HepG2 (cell line): Measurements from ENCODE around the gene ZNF292. TPM values are rescaled to one million over a fixed set of nuclear protein-coding genes. Genes with fewer than 3 reads are reported as not detected.

Source experiments
- ATAC-seq: fragments of 200-7000 bp; cut with Tn5 transposase; 3 replicates; pipeline ENCODE4 v1.9.1; 2020; ENCODE audit warnings: mild to moderate bottlenecking, moderate library complexity
- BruUV-seq: library from RNA; stranded (reverse); fragments of 400-500 nt; replicated peaks from 2 replicates; lab custom pipeline; 2021; lab: Mats Ljungman, UMichigan
- CTCF ChIA-PET: fragments of 300-600 bp; formaldehyde crosslinking; extraction: SDS; loops from one replicate; lab custom pipeline; 2021; ENCODE audit warnings: low total read pairs, inconsistent platforms, low intra/inter-chr PET ratio; lab: Yijun Ruan, JAX
- POLR2A ChIA-PET: fragments of 350-600 bp; sonication (Branson Sonifier 250); formaldehyde crosslinking; loops from one replicate; lab custom pipeline; 2020; ENCODE audit warnings: antibody characterized with exemption, inconsistent platforms; lab: Yijun Ruan, JAX
- DNase-seq: peaks from one replicate; pipeline ENCODE4 v3.0.0-alpha.2; 2015; ENCODE audit warnings: low spot score
- FAIRE-seq: peaks from 3 replicates; lab custom pipeline; 2011; peaks lifted over from hg19 to GRCh38; lab: Jason Lieb, UNC
- H2AFZ ChIP-seq: one replicate; pipeline ENCODE4 v1.6.1; 2011; ENCODE audit warnings: low read length, inconsistent platforms
- H3K27ac ChIP-seq: fragments of 300-600 bp; 3 replicates; pipeline ENCODE4 v1.8.0; 2011; ENCODE audit warnings: mixed run types, mild to moderate bottlenecking, mixed read lengths, low read length, inconsistent platforms; ENCODE audit not compliant: insufficient read depth; ENCODE audit errors: extremely low read length
- H3K27me3 ChIP-seq, 2 experiments: fragments of 200-600 bp in 1 of 2; 2 replicates in 1 of 2; 3 replicates in 1 of 2; pipeline versions ENCODE4 v1.6.0 to v1.8.0; 2011; ENCODE audit warnings: low read length in 2 of 2, mild to moderate bottlenecking in 2 of 2, moderate library complexity in 2 of 2, inconsistent platforms in 1 of 2; ENCODE audit not compliant: insufficient read depth in 2 of 2, control insufficient read depth in 1 of 2
- H3K36me3 ChIP-seq, 2 experiments: fragments of 200-600 bp in 1 of 2; replicated peaks in 1 of 2; 2 replicates in 1 of 2; 3 replicates in 1 of 2; pipeline versions ENCODE4 v1.5.1 to v1.8.0; 2011; ENCODE audit warnings: low read length in 2 of 2, inconsistent platforms in 1 of 2; ENCODE audit not compliant: insufficient read depth in 2 of 2, control insufficient read depth in 1 of 2
- H3K4me1 ChIP-seq: 2 replicates; pipeline ENCODE4 v1.5.1; 2012; ENCODE audit warnings: low read length, inconsistent platforms; ENCODE audit not compliant: insufficient read depth
- H3K4me2 ChIP-seq: 2 replicates; pipeline ENCODE4 v1.6.0; 2011; ENCODE audit warnings: low read depth, low read length, inconsistent platforms
- H3K4me3 ChIP-seq, 3 experiments: fragments of 200-600 bp in 1 of 3; sonication (generic), shearing (Covaris generic) in 1 of 3; replicated peaks in 1 of 3; 2 replicates each; pipeline ENCODE4 v1.5.1; 2011 to 2016; ENCODE audit warnings: low read length in 3 of 3, inconsistent platforms in 2 of 3, low read depth in 2 of 3, mild to moderate bottlenecking in 2 of 3, control low read depth in 1 of 3, mixed read lengths in 1 of 3; ENCODE audit not compliant: insufficient read depth in 1 of 3
- H3K79me2 ChIP-seq: one replicate; pipeline ENCODE4 v1.6.1; 2011; ENCODE audit warnings: low read length, inconsistent platforms; ENCODE audit not compliant: insufficient read depth
- H3K9ac ChIP-seq: 2 replicates; pipeline ENCODE4 v1.6.0; 2011; ENCODE audit warnings: mild to moderate bottlenecking, low read depth, low read length, inconsistent platforms; ENCODE audit not compliant: insufficient read depth
- H3K9me3 ChIP-seq: 2 replicates; pipeline ENCODE4 v1.5.1; 2012; ENCODE audit warnings: mild to moderate bottlenecking, low read length
- H4K20me1 ChIP-seq: 2 replicates; pipeline ENCODE4 v1.6.0; 2011; ENCODE audit warnings: inconsistent platforms, mild to moderate bottlenecking, low read length, moderate library complexity; ENCODE audit not compliant: insufficient read depth
- ARHGAP35 ChIP-seq: sonication (generic); formaldehyde crosslinking; IDR thresholded peaks from 2 replicates; pipeline ENCODE4 v1.9.0; 2022; ENCODE audit warnings: mild to moderate bottlenecking, inconsistent platforms, moderate library complexity, missing genetic modification reagents, borderline replicate concordance
- ATF3 ChIP-seq: sonication (generic); formaldehyde crosslinking; IDR thresholded peaks from 2 replicates; pipeline ENCODE4 v1.4.0; 2020; ENCODE audit warnings: missing genetic modification reagents
- CBX2 ChIP-seq, 2 experiments: fragments of 200-600 bp in 1 of 2; sonication (generic); formaldehyde crosslinking in 1 of 2; IDR thresholded peaks; 2 replicates each; pipeline versions ENCODE4 v1.7.0 to v1.8.1; 2018 to 2022; ENCODE audit warnings: low read depth in 2 of 2, low read length in 1 of 2, mild to moderate bottlenecking in 1 of 2, missing genetic modification reagents in 1 of 2
- CHD2 ChIP-seq: IDR thresholded peaks from 2 replicates; pipeline ENCODE4 v1.6.1; 2011; ENCODE audit warnings: low read depth, low read length, improper control_type of control experiment
- FOSL1 ChIP-seq: sonication (generic); formaldehyde crosslinking; IDR thresholded peaks from 2 replicates; pipeline ENCODE4 v1.9.0; 2021; ENCODE audit warnings: missing genetic modification reagents, borderline replicate concordance
- FOXP1 ChIP-seq, 2 experiments: fragments of 450-650 bp in 1 of 2; IDR thresholded peaks; 2 replicates each; pipeline ENCODE4 v1.6.1; 2017 to 2018; ENCODE audit warnings: antibody characterized with exemption in 1 of 2
- HNRNPH1 ChIP-seq: fragments of 200-400 bp; formaldehyde crosslinking; optimal IDR thresholded peaks from 2 replicates; pipeline ENCODE3; 2017; ENCODE audit warnings: mild to moderate bottlenecking, low read depth, low read length
- PITX1 ChIP-seq: sonication (generic); formaldehyde crosslinking; IDR thresholded peaks from 2 replicates; pipeline ENCODE4 v1.5.1; 2020; ENCODE audit warnings: mild to moderate bottlenecking, missing genetic modification reagents
- PLRG1 ChIP-seq: fragments of 450-650 bp; conservative IDR thresholded peaks from 2 replicates; pipeline ENCODE4 v1.6.1; 2016
- ZNF75D ChIP-seq: sonication (generic); formaldehyde crosslinking; IDR thresholded peaks from 2 replicates; pipeline ENCODE4 v1.8.1; 2023; ENCODE audit warnings: missing genetic modification reagents, mild to moderate bottlenecking, borderline replicate concordance
- WGBS: methylation state at CpG from one replicate; pipeline ENCODE4 v1.1.6; 2017; ENCODE audit warnings: low lambda C conversion rate; 5-methylcytosine and 5-hydroxymethylcytosine counted together
- in situ Hi-C: cut with HindIII; loops from 2 replicates; pipeline ENCODE4 v1.10.0; 2017; ENCODE audit warnings: low pct_unique_long_range_greater_than_20kb; ENCODE audit not compliant: extremely low pct_ligation_motif_present
- intact Hi-C: fragments of 100-400 bp; cut with micrococcal nuclease; formaldehyde crosslinking; loops from one replicate; pipeline ENCODE4 v1.10.0; 2022; ENCODE audit not compliant: unreplicated experiment
- polyA plus RNA-seq, 8 experiments: library from polyadenylated mRNA; depleted of rRNA in 3 of 8; stranded (reverse) in 7 of 8; unstranded in 1 of 8; fragments of >200 nt; fragmentation: Illumina TruSeq in 4 of 8; extraction: Trizol in 4 of 8; gene quantifications; 2 replicates each; pipeline versions ENCODE4 v1.2.1 to v1.2.3, GENCODE V29; 2011 to 2016; ENCODE audit warnings: low read depth in 4 of 8, missing spikeins in 1 of 8, mixed read lengths in 1 of 8; ENCODE audit not compliant: insufficient read depth in 1 of 8
- total RNA-seq, 5 experiments: library from RNA; depleted of rRNA; stranded (reverse); fragments of >200 nt; fragmentation: Illumina TruSeq; extraction: Trizol; gene quantifications; 2 replicates each; pipeline ENCODE4 v1.2.3, GENCODE V29; 2016; ENCODE audit warnings: low read depth in 1 of 5
- TF ChIP-seq, protein P1 (sequence below): sonication (generic); formaldehyde crosslinking; IDR thresholded peaks from 2 replicates; pipeline ENCODE4 v1.4.0; 2020; ENCODE audit warnings: missing genetic modification reagents
- TF ChIP-seq, protein P2 (sequence below): sonication (generic); formaldehyde crosslinking; IDR thresholded peaks from 2 replicates; pipeline ENCODE4 v1.8.0; 2022; ENCODE audit warnings: mild to moderate bottlenecking, missing genetic modification reagents, borderline replicate concordance

ZNF292 gene
- total and polyA plus RNA-seq, 2 of the 13 experiments (the other 11 are each of a cell fraction or from before 2014, with no cell fraction given) = 9.9 to 12.8 TPM

- no peak for DNase-seq
- H3K27ac ChIP-seq = no peak overlapping the region
- H3K27me3 ChIP-seq = no peaks in the 10 kb centered on the region
- intact Hi-C loops = no loop called here
- no peak overlapping the region for H2AFZ ChIP-seq
- ChIA-PET CTCF (no interaction called here), POLR2A (no interaction called here)
- in situ Hi-C loops = no loop called here
- H3K4me1 ChIP-seq = no peaks in the 10 kb centered on the region
- H3K9me3 ChIP-seq = no peaks in the 10 kb centered on the region
- H4K20me1 ChIP-seq = no peaks in the 10 kb centered on the region
- no peak overlapping the region for H3K9ac ChIP-seq
- FAIRE-seq = no peak
- no peak for TF ChIP-seq PITX1
- no peak for TF ChIP-seq CBX2 (IDR thresholded peaks at IDR 0.05; ENCODE audit: low read depth, low read length)
- TF ChIP-seq CBX2 (CRISPR knock-in tag; IDR thresholded peaks at IDR 0.05; ENCODE audit: low read depth) = no peak
- TF ChIP-seq FOXP1 (IDR thresholded peaks at IDR 0.05) = no peak
- TF ChIP-seq FOXP1 (CRISPR knock-in tag; IDR thresholded peaks at IDR 0.05) = no peak
- TF ChIP-seq ARHGAP35 (CRISPR knock-in tag) = no peak
- TF ChIP-seq HNRNPH1 = no peak
- no peak for TF ChIP-seq ATF3 (CRISPR knock-in tag)
- no peak for TF ChIP-seq FOSL1 (CRISPR knock-in tag)
- TF ChIP-seq PLRG1 = no peak
- TF ChIP-seq ZNF75D (CRISPR knock-in tag) = no peak
- TF ChIP-seq, protein P1, sequence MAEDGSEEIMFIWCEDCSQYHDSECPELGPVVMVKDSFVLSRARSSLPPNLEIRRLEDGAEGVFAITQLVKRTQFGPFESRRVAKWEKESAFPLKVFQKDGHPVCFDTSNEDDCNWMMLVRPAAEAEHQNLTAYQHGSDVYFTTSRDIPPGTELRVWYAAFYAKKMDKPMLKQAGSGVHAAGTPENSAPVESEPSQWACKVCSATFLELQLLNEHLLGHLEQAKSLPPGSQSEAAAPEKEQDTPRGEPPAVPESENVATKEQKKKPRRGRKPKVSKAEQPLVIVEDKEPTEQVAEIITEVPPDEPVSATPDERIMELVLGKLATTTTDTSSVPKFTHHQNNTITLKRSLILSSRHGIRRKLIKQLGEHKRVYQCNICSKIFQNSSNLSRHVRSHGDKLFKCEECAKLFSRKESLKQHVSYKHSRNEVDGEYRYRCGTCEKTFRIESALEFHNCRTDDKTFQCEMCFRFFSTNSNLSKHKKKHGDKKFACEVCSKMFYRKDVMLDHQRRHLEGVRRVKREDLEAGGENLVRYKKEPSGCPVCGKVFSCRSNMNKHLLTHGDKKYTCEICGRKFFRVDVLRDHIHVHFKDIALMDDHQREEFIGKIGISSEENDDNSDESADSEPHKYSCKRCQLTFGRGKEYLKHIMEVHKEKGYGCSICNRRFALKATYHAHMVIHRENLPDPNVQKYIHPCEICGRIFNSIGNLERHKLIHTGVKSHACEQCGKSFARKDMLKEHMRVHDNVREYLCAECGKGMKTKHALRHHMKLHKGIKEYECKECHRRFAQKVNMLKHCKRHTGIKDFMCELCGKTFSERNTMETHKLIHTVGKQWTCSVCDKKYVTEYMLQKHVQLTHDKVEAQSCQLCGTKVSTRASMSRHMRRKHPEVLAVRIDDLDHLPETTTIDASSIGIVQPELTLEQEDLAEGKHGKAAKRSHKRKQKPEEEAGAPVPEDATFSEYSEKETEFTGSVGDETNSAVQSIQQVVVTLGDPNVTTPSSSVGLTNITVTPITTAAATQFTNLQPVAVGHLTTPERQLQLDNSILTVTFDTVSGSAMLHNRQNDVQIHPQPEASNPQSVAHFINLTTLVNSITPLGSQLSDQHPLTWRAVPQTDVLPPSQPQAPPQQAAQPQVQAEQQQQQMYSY = no peak
- no peak for TF ChIP-seq CHD2
- TF ChIP-seq, protein P2, sequence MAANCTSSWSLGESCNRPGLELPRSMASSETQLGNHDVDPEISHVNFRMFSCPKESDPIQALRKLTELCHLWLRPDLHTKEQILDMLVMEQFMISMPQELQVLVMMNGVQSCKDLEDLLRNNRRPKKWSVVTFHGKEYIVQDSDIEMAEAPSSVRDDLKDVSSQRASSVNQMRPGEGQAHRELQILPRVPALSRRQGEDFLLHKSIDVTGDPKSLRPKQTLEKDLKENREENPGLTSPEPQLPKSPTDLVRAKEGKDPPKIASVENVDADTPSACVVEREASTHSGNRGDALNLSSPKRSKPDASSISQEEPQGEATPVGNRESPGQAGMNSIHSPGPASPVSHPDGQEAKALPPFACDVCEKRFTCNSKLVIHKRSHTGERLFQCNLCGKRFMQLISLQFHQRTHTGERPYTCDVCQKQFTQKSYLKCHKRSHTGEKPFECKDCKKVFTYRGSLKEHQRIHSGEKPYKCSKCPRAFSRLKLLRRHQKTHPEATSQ = no peak
- H3K4me2 ChIP-seq = no peak overlapping the region
- no peak for ATAC-seq
- no peak overlapping the region for H3K4me3 ChIP-seq
- WGBS = 100% methylated on average over 4 of the region's 4 CpGs
- no TSS peak for BruUV-seq
- no peaks in the 10 kb centered on the region for H3K79me2 ChIP-seq
- peaks cover 15 to 59% of the 10 kb centered on the region in 2 experiments for H3K36me3 ChIP-seq
These were observed 102.2 kb downstream of the ZNF292 start for GRCh38 chr6:87257565-87257964.
